NCI-H2029 (cell line): ENCODE measurements around the gene AMH.

ENCODE experiments used
- DNase-seq: peaks from one replicate; lab custom pipeline; 2025; lab: John Stamatoyannopoulos, UW

AMH gene

DNA sequence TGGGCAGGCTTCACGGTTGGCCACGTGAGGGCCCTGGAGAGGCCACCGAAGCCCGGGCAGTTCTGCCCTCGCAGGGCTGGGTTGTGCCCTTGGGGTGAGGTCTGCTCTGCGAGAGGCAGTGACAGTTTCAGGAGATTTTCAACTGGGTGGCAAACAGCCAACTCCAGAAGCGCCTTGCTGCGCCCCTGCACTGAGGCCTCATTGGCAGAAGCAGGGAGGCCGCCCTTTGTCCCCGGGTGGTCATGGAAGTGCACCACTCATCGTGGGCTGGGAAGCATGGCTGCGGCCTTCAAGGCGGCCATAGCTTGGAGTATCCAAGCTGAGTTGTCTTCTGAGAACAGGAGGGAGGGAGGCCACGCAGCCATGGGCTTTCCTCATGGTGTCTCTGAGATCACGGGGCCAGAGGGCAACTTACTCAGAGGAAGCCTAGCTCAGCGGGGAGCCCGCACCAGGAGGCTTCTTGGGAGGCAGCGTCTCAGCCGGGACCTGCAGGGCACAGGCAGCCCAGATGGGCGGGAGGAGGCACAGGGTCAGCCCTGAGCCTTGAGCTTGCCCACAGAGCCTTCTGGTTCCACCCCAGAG, 27.8 kb upstream of the AMH start:
- DNase-seq: no peak

DNA sequence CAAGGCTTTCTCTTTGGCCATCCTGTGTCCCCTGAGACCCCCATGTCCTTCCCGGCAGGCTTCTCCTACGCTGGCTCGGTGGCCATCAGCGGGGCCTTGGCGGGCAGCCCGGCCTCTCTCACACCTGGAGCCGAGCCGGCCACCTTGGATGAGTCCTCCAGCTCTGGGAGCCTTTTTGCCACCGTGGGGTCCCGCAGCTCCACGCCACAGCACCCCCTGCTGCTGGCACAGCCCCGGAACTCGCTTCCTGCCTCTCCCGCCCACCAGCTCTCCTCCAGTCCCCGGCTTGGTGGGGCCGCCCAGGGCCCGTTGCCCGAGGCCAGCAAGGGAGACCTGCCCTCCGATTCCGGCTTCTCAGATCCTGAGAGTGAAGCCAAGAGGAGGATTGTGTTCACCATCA, 27.2 kb upstream of the AMH start:
- no peak for DNase-seq

DNA sequence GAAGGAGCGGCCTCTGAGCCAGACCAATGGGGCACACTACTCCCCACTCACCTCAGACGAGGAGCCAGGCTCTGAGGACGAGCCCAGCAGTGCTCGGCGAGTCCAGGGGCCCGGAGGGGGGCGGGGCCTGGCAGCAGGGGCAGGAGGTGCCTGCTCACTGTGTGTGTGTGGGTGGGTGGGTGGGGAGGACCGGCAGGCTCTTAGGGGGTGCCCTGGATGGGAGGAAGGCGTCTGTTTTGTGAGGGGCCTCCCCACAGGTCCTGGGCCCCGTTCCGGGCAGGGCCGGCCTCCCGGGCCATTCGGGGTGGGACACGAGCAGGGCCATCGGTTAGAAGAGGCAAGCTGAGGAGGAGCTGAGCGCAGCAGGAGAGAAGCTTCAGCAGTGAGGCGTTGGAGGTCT, 25.7 kb upstream of the AMH start:
- no peak for DNase-seq

DNA sequence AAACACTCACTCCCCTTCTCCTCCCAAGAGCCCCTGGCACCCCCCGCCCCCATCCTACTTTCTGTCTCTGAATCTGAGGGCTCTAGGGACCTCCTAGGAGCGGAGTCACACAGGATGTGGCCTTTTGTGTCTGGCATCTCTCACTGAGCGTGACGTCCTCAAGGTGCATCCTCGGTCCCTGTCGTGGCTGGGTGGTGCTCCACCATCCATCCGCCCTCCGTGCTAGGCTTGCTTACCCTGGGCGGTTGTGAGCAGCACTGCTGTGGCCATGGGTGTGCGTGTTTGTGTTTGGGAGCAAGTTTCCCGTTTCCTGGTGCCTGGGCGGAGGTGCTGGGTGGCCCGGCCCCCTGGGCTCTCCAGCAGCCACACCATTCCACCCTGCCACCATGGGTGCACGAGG, 25.2 kb upstream of the AMH start:
- DNase-seq: no peak

DNA sequence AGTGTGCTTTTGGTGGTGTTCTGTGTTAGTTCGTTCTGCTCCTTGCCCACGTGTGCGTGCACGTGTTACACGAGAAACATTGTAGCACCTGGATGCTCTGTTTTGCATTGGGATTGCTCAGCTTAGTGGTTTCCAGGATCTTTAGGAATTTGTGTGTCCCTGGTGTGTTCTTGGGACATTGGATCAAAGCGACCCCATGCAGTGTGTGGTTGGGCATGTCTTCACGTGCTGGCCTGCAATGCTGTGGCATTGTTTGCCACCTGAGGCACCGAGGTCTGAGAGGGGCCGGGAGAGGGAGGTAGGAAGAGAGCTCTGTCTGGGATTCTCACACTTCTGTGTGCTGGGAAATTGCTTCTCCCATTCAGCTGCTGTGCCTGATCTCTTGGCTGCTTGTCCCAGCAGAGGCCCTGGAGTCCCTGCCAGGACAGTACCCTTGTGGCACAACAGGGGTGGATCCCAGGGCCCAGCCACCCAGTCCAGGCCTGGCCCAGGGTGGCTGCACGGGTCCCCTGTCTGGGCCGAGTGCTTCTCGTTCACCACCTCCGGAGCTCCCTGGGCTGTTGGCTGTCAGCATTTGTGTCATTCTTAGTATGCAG, 24.3 kb upstream of the AMH start:
- DNase-seq: no peak

DNA sequence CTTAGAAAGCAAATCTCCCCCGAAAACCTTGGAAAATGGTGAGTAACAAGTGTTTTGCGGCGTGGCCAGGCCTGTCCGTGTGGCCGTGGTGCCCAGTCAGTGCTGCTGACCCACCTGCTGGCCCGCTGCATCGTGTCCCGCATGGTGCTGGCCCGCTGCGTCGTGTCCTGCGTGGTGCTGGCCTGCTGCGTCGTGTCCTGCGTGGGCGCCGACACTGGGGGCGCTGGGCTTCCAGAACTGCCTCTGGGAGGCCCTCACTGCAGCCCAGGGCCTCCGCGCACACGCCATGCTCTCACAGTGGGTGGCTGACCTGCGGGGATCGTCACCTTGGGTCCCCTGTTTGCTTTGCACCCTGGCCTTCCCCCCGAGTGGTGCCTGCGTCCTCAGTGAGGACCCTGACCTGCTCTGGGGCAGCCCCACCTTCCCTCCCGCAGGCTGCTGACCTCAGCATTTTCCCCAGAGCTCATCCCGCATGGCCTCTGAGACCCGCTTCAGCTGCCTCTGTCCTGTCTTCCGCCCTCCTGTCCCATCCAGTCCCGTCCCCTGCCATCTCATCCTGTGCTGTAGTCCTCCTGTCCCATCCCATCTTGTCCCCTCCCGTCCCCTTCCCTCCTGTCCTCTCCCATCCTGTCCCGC, 23.6 kb upstream of the AMH start:
- DNase-seq: no peak

GRCh38 chr19:2226051-2226839, 22.9 kb upstream of the AMH start:
- no peak for DNase-seq

DNA sequence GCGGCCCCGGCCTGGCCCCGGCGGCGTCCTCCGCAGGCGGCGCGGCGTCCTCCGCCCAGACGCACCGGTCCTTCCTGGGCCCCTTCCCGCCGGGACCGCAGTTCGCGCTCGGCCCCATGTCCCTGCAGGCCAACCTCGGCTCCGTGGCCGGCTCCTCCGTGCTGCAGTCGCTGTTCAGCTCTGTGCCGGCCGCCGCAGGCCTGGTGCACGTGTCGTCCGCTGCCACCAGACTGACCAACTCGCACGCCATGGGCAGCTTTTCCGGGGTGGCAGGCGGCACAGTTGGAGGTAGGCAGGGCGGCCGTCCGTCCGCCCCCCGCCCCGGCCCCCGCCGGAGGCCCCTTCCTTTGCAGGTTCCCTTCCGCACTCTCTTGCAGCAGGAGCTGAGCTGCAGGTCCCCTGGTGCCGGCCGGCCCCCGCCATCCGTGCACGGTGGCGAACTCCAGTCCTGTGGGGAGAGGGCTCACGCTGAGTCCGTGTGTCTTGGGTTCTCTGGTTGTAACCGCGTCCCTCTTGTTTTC, 22.2 kb upstream of the AMH start:
- no peak for DNase-seq

GRCh38 chr19:2227415-2228156, 21.5 kb upstream of the AMH start:
- no peak for DNase-seq

DNA sequence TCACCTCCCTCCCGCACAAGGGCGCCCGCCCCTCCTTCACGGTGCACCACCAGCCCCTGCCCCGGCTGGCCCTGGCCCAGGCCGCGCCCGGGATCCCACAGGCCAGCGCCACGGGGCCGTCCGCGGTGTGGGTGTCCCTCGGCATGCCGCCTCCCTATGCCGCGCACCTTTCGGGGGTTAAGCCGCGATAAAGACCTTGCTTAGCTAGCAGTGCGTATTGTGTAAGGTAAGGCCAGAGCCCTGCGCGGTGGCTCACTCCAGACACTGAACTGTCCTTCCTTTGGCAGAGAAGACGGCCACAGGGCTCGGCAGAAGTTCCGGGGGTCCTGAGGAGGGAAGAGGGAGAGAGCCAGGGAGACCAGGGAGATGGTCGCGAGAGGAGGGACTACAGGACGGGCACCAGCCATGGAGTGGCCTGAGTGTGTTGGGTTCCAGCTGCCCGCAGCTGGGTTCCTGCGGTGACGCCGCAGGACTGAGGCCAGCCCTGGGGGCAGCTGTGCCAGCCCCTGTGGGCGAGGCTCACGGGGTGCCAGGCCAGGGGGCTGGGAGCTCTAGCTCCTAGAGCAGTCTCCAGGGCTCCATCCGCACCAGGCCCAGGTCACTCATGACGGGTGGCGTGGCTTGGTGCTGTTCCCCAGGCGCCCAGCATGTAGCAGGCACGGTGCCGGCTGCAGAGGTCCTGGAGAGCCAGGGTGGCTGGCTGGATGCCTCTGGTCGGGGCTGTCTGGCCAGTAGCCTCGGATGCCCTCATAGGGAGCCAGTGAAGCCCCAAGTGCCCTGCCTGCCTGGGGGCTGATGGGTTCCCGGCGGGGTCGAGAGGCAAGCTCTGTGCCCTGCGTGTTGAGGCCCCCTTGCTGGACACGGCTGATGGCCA, 20.7 kb upstream of the AMH start:
- DNase-seq: no peak

DNA sequence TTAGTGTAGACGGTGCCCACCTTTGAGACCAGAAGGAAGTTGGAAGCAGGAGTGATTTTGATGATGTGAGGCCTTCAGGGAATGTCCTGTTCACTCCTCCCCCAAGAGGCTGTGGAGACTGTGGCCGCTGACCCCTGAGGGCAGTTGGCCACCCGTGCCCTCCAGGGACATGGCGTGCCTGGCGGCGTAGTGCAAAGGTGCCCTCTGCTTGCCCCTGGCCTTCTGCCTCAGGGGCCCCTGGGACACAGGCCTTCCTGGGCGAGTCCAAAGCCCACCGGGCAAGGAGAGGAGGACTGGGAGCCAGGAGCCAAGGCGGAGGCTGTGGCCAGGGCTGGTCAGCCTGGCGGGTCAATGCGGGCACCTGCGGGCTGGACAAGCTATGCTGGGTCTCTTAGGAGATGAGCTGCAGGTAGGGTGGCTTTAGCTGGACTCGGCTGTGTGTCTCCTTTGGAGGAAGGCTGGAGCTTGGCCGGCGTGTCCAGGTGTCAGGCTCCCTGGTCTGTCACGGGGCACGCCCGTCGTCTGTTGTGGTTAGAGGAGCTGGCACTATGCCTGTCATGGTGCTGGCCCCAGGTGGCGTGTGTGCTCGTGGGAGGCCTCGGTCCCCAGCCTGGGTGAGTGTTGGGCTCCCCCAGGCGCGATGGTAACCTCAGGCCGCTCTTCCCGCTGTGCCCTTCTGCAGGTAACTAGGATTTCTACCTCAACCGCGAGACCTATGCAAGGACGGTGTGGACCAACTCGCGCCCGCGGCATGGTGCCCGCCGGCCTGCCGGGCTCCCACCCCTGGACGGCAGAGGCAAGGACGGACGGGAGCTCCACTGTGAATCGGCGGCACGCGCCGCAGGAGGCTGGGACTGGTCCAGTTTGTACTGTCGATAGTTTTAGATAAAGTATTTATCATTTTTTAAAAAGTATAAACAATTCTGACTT, 19.8 kb upstream of the AMH start:
- no peak for DNase-seq

DNA sequence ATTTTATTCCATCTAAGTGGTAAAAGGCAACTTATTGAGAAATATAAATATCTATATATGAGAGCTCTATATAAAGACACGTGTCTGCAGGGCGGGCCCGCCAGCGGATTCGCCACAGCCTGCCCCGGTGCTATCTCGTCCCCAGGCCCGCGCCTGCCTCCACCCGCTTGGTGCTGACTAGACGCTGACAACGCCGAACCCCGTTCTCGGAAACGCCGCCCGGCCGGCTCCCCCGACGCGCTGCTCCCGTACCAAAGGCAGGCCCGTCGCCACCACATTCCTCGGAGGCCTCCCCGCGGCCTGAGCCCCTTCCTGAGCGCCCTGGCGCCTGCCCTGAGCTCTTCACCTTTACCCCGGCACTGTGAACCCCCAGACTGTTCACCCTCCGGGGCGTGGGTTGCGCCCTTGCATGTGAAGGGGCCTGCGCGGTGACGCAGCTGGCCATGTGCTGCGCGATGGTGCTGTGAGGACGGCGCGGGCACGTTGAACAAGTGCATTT, 19.0 kb upstream of the AMH start:
- DNase-seq: no peak

DNA sequence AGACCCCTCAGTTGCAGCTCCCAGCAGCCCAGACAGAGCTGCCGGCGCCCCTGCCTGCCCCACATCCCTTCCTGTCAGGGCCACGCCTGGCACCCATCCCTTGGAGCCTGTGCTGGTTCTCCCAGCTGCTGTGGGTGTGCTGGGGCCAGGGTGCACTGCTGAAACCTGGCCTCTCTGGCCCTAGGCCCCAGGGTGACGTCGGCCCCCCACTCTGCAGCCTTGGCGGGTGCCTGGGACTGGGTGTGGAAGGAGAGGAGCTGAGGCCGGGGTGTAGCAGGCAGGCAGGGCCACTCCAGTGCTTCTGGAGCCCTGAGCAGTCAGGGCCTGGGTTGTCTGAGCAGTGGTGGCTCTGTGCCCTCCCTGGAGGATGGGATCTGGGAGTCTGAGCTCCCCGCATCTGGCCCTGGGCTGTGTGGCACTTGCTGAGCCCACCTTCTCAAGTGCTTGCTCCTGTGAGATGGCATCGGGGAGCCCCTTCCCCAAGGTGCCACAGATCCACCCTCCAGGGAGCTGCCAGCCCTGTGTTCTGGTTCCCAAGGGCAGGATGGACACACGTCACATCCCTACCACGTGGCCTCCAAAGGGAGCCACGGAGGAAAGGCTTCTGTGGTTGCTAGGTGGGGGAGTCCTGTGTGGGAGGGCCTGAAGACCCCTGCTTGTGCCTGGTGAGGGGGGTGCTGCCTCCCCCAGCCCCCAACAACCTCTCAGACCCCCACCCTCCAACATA, 18.2 kb upstream of the AMH start:
- no peak for DNase-seq

GRCh38 chr19:2231621-2232221, 17.4 kb upstream of the AMH start:
- DNase-seq: no peak

DNA sequence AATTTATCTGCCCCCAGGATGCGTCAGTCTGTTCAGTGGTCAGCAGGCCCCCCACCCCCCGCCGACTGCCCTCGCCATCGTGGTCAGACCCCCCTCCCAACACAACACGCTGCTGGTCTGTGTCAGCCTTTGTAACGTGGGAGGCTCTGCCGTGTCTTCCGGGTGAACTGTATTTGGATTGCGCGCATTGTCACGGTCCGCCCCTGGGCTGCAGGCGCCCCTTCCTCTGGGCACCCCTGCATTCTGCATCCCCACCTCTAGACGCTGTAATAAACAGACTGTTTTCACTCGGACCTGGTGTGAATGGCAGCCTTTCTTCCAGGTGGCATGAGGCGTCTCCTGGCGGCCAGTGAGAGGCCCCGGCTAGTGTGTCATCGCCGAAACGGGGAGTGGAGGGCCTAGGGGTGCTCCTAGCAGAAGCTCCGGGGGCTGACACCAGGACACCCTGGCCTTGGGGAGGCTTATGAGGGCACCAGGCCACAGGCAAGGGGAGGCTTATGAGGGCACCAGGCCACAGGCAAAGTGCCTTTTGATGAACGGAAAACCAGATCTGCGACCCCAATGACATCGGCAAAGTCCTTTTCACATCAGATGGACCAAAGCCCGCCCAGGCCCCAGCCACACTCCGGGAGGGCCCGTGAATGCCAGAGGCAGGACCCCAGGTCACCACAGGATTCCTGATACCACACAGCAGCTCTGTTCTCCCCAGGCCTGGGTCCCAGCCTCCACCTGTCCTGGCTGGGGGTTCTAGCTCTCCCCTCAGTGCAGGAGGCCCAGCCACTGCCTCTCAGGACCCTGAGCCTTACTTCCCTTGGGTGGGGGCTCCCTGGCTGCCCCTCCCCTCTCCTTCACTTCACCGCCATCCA, 16.6 kb upstream of the AMH start:
- DNase-seq: no peak

- no peak for DNase-seq
Measured at GRCh38 chr19:2233601-2234280, 15.4 kb upstream of the AMH start.

DNA sequence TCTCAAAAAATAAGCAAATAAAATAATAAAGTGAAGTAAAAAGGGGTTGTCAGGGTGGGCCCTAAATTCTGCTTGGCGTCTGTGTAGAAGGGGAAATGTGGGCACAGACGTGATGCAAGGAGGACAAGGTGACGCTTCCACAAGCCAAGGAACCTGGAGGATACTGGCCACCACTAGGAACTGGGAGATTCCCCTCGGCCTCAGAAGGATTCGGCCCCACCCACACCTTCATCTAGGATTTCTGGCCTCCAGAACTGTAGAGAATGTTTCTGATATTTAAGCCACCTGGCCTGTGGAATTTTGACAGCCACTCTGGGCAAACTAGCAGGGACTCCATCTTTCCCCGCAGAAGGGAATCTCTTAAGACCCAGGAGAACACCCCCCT, 14.1 kb upstream of the AMH start:
- DNase-seq: peak; percentile 66
